ENCODE data around the gene ZNF597. TPM values are rescaled to one million over a fixed set of nuclear protein-coding genes. Genes with fewer than 3 reads are reported as not detected.

Gene ZNF597
- total RNA-seq, 1 donor from 2014 or later: 2.3 TPM

DNA sequence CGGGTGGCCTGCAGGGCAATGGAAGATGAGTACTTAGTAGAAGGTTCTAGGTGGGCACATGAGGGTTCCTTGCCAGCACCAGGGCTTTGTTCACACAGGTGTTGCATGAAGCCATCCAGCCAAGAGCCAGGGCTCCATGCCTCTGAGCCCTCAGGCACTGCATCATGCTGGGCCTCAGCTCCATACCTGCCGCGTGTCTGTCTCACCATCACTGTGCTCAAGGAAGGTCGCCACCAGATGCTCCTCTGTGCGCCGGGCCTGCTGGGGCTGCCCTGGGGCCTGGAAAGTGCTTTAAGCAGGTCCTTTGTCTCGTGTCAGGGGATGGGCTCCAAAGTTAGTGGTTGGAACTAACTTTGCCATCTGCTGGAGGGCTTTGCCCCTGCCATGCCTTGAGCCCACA is 26.4 kb upstream of the ZNF597 start:
- no peak for DNase-seq (ENCODE audit: extremely low spot score, unreplicated experiment)
- TF ChIP-seq CTCF (IDR thresholded peaks at IDR 0.05): no peak
- Mint-ChIP-seq H3K9me3 (ENCODE audit: unreplicated experiment) (no peaks in the 10 kb centered on the region), H3K27me3 (ENCODE audit: unreplicated experiment) (no peaks in the 10 kb centered on the region), H3K4me3 (ENCODE audit: unreplicated experiment) (no peak overlapping the region), H3K4me1 (ENCODE audit: unreplicated experiment) (peaks cover 25% of the 10 kb centered on the region), H3K36me3 (ENCODE audit: unreplicated experiment) (peaks cover 19% of the 10 kb centered on the region), H3K27ac (ENCODE audit: unreplicated experiment) (no peak overlapping the region)

- Mint-ChIP-seq H3K27ac (ENCODE audit: unreplicated experiment) (no peak overlapping the region), H3K9me3 (ENCODE audit: unreplicated experiment) (no peaks in the 10 kb centered on the region), H3K4me3 (ENCODE audit: unreplicated experiment) (no peak overlapping the region), H3K4me1 (ENCODE audit: unreplicated experiment) (peaks cover 35% of the 10 kb centered on the region), H3K27me3 (ENCODE audit: unreplicated experiment) (no peaks in the 10 kb centered on the region), H3K36me3 (ENCODE audit: unreplicated experiment) (peaks cover 19% of the 10 kb centered on the region)
- TF ChIP-seq CTCF (IDR thresholded peaks at IDR 0.05): no peak
- no peak for DNase-seq (ENCODE audit: extremely low spot score, unreplicated experiment)
Observed at GRCh38 chr16:3468501-3468900, 25.2 kb upstream of the ZNF597 start.

DNA sequence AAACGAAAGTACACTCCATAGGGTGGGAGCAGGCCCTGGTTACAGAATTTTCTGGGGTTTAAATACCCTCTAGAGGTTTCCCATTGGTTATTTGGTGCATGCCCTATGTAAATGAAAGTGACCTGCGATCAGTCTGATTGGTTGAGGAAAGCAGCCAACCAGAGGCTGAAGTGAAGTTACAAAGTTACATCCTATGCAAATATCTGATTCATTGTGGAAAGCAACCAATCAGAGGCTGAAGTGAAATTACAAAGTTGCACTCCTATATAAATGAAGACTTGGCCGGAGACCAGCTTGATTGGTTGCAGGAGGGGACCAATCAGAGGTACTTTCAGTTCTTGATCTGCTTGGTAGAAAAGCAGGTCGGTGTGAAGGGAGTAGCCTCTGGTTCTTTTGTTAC is 24.6 kb upstream of the ZNF597 start:
- Mint-ChIP-seq H3K27me3 (ENCODE audit: unreplicated experiment) (no peaks in the 10 kb centered on the region), H3K36me3 (ENCODE audit: unreplicated experiment) (peaks cover 19% of the 10 kb centered on the region), H3K4me3 (ENCODE audit: unreplicated experiment) (no peak overlapping the region), H3K4me1 (ENCODE audit: unreplicated experiment) (peaks cover 33% of the 10 kb centered on the region), H3K9me3 (ENCODE audit: unreplicated experiment) (no peaks in the 10 kb centered on the region), H3K27ac (ENCODE audit: unreplicated experiment) (no peak overlapping the region)
- TF ChIP-seq CTCF (IDR thresholded peaks at IDR 0.05): no peak
- DNase-seq (ENCODE audit: extremely low spot score, unreplicated experiment): no peak

GRCh38 chr16:3467182-3467581 is 23.9 kb upstream of the ZNF597 start:
- H3K36me3 Mint-ChIP-seq (ENCODE audit: unreplicated experiment): peaks cover 19% of the 10 kb centered on the region
- DNase-seq (ENCODE audit: extremely low spot score, unreplicated experiment): no peak
- H3K4me1 Mint-ChIP-seq (ENCODE audit: unreplicated experiment): peaks cover 32% of the 10 kb centered on the region
- H3K9me3 Mint-ChIP-seq (ENCODE audit: unreplicated experiment): no peaks in the 10 kb centered on the region
- TF ChIP-seq CTCF (IDR thresholded peaks at IDR 0.05): no peak
- no peak overlapping the region for H3K27ac Mint-ChIP-seq (ENCODE audit: unreplicated experiment)
- H3K27me3 Mint-ChIP-seq (ENCODE audit: unreplicated experiment): no peaks in the 10 kb centered on the region
- H3K4me3 Mint-ChIP-seq (ENCODE audit: unreplicated experiment): no peak overlapping the region

DNA sequence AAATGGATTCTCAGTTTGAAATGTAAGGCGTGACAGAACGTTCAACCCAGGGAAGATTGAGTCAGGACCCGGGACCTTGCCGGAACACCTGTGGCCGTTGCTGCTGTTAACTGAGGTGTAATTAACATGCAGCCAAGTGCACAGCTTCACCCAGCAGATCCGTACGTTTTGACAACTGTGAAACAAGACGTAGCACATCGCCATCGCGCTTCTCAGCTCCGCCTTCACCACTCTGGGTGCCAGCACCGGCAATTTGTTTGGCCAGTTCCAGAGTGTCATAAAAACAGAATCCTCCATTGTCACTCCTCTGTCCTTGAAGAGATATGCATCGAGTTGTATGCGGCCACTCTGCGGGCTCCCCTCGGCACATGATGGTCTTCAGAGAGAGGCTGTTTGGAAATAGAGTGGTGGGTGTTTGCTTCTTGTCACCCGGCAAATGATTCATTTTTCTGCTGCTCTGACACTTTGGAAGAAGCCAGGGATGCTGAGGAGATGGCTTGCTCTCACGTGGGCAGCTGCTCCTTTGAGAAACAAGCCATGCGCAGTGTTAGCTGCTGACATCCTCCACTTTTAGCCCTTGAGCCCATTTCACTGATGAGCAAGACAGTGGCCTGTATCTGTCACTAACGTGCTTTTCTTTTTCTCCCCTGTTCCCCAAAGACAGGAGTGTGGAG is 22.7 kb upstream of the ZNF597 start:
- H3K27me3 Mint-ChIP-seq (ENCODE audit: unreplicated experiment): no peaks in the 10 kb centered on the region
- peaks cover 39% of the 10 kb centered on the region for H3K4me1 Mint-ChIP-seq (ENCODE audit: unreplicated experiment)
- no peak for TF ChIP-seq CTCF (IDR thresholded peaks at IDR 0.05)
- H3K4me3 Mint-ChIP-seq (ENCODE audit: unreplicated experiment): no peak overlapping the region
- H3K27ac Mint-ChIP-seq (ENCODE audit: unreplicated experiment): no peak overlapping the region
- no peak for DNase-seq (ENCODE audit: extremely low spot score, unreplicated experiment)
- H3K9me3 Mint-ChIP-seq (ENCODE audit: unreplicated experiment): no peaks in the 10 kb centered on the region
- H3K36me3 Mint-ChIP-seq (ENCODE audit: unreplicated experiment): peaks cover 19% of the 10 kb centered on the region

Measured in osteocyte (in vitro differentiated cells).